Stimulated activated effector memory CD8-positive, alpha-beta T cell treated with anti-CD3 and anti-CD28 coated beads, Interleukin-12 subunit alpha, Interleukin-12 subunit beta, amount 100 ng/mL, for 72 hours (primary cell): Measurements from ENCODE around the gene ZNF133.
A peak's percentile ranks its signal among the peaks of the same experiment; 100 is the strongest.
"Not testable (repeated sequence)": the region's sequence is repeated elsewhere in the genome, so short reads cannot be mapped to it uniquely, and the experiment has no call there.

ENCODE experiments used
- ATAC-seq: fragments of 150-1000 bp; cut with Tn5 transposase; 2 replicates; pipeline ENCODE4 v1.10.0; 2021
- DNase-seq, 2 donors: peaks; one replicate each; pipeline ENCODE4 v3.0.0; 2021 to 2022; ENCODE audit warnings: low spot score in 2 of 2
- H3K27ac Mint-ChIP-seq: one replicate; pipeline ENCODE4 v1.8.0; 2022; ENCODE audit warnings: mild to moderate bottlenecking, mixed read lengths
- H3K36me3 Mint-ChIP-seq: one replicate; pipeline ENCODE4 v1.8.0; 2022; ENCODE audit warnings: mild to moderate bottlenecking, mixed read lengths
- H3K4me1 Mint-ChIP-seq: one replicate; pipeline ENCODE4 v1.8.0; 2022; ENCODE audit warnings: mixed read lengths
- H3K4me3 Mint-ChIP-seq: one replicate; pipeline ENCODE4 v1.8.0; 2022; ENCODE audit warnings: mild to moderate bottlenecking, mixed read lengths
- H3K9me3 Mint-ChIP-seq: one replicate; pipeline ENCODE4 v1.8.0; 2022; ENCODE audit warnings: mixed read lengths

Gene ZNF133

GRCh38 chr20:18313411-18313810 lies 25.1 kb downstream of the ZNF133 start:
- no peak overlapping the region for H3K27ac Mint-ChIP-seq
- no peak overlapping the region for H3K4me3 Mint-ChIP-seq
- no peaks in the 10 kb centered on the region for H3K4me1 Mint-ChIP-seq
- DNase-seq (no peak), ATAC-seq (no peak)
- peaks cover 17% of the 10 kb centered on the region for H3K36me3 Mint-ChIP-seq
- no peaks in the 10 kb centered on the region for H3K9me3 Mint-ChIP-seq

- Mint-ChIP-seq H3K4me3 (no peak overlapping the region), H3K36me3 (peaks cover 17% of the 10 kb centered on the region), H3K27ac (no peak overlapping the region), H3K4me1 (no peaks in the 10 kb centered on the region), H3K9me3 (no peaks in the 10 kb centered on the region)
- ATAC-seq (peak; percentile 26), DNase-seq (no peak)
These were observed 26.6 kb downstream of the ZNF133 start for GRCh38 chr20:18314786-18315406.

- H3K4me3 Mint-ChIP-seq: no peak overlapping the region
- no peaks in the 10 kb centered on the region for H3K9me3 Mint-ChIP-seq
- H3K4me1 Mint-ChIP-seq: no peaks in the 10 kb centered on the region
- H3K27ac Mint-ChIP-seq: no peak overlapping the region
- DNase-seq (no peak), ATAC-seq (no peak)
- peaks cover 17% of the 10 kb centered on the region for H3K36me3 Mint-ChIP-seq
These were observed 27.8 kb downstream of the ZNF133 start for GRCh38 chr20:18316166-18316565.

- Mint-ChIP-seq H3K9me3 (no peaks in the 10 kb centered on the region), H3K4me3 (no peak overlapping the region), H3K27ac (no peak overlapping the region), H3K36me3 (no peaks in the 10 kb centered on the region), H3K4me1 (no peaks in the 10 kb centered on the region)
- ATAC-seq (no peak), DNase-seq (no peak)
These were observed 33.0 kb downstream of the ZNF133 start for GRCh38 chr20:18321316-18321715.

- Mint-ChIP-seq H3K4me3 (no peak overlapping the region), H3K36me3 (no peaks in the 10 kb centered on the region), H3K4me1 (no peaks in the 10 kb centered on the region), H3K9me3 (no peaks in the 10 kb centered on the region), H3K27ac (no peak overlapping the region)
- DNase-seq: no peak
- ATAC-seq: no peak
These were observed 33.9 kb downstream of the ZNF133 start for GRCh38 chr20:18321976-18322950.

- H3K4me3 Mint-ChIP-seq: no peak overlapping the region
- H3K27ac Mint-ChIP-seq: no peak overlapping the region
- H3K9me3 Mint-ChIP-seq: no peaks in the 10 kb centered on the region
- no peak for ATAC-seq
- H3K36me3 Mint-ChIP-seq: no peaks in the 10 kb centered on the region
- no peaks in the 10 kb centered on the region for H3K4me1 Mint-ChIP-seq
- no peak for DNase-seq
These were observed 35.4 kb downstream of the ZNF133 start for GRCh38 chr20:18323705-18324104.

- ATAC-seq (no peak), DNase-seq (no peak)
- peaks cover 3% of the 10 kb centered on the region for H3K9me3 Mint-ChIP-seq
- no peak overlapping the region for H3K4me3 Mint-ChIP-seq
- H3K27ac Mint-ChIP-seq: no peak overlapping the region
- no peaks in the 10 kb centered on the region for H3K4me1 Mint-ChIP-seq
- no peaks in the 10 kb centered on the region for H3K36me3 Mint-ChIP-seq
These were observed 36.3 kb downstream of the ZNF133 start for GRCh38 chr20:18324596-18325089.

- no peak overlapping the region for H3K4me3 Mint-ChIP-seq
- ATAC-seq (no peak), DNase-seq (no peak)
- H3K27ac Mint-ChIP-seq: no peak overlapping the region
- H3K4me1 Mint-ChIP-seq: no peaks in the 10 kb centered on the region
- no peaks in the 10 kb centered on the region for H3K36me3 Mint-ChIP-seq
- H3K9me3 Mint-ChIP-seq: peaks cover 10% of the 10 kb centered on the region
These were observed 38.7 kb downstream of the ZNF133 start for GRCh38 chr20:18326990-18327389.

GRCh38 chr20:18331694-18332093 lies 43.4 kb downstream of the ZNF133 start:
- no peak for ATAC-seq
- Mint-ChIP-seq H3K9me3 (peaks cover 27% of the 10 kb centered on the region), H3K36me3 (no peaks in the 10 kb centered on the region), H3K4me3 (no peak overlapping the region), H3K4me1 (no peaks in the 10 kb centered on the region), H3K27ac (no peak overlapping the region)
- DNase-seq: no peak

GRCh38 chr20:18349749-18350148 lies 61.4 kb downstream of the ZNF133 start:
- H3K4me3 Mint-ChIP-seq, H3K9me3 Mint-ChIP-seq, DNase-seq, H3K27ac Mint-ChIP-seq, H3K4me1 Mint-ChIP-seq, H3K36me3 Mint-ChIP-seq, ATAC-seq: not testable (repeated sequence)

- Mint-ChIP-seq H3K9me3 (peaks cover 2% of the 10 kb centered on the region), H3K36me3 (no peaks in the 10 kb centered on the region), H3K4me3 (no peak overlapping the region), H3K27ac (no peak overlapping the region), H3K4me1 (no peaks in the 10 kb centered on the region)
- ATAC-seq (no peak), DNase-seq (no peak)
These were observed 71.5 kb downstream of the ZNF133 start for GRCh38 chr20:18359854-18360253.

- Mint-ChIP-seq H3K9me3 (no peaks in the 10 kb centered on the region), H3K4me3 (no peak overlapping the region), H3K27ac (no peak overlapping the region), H3K36me3 (no peaks in the 10 kb centered on the region), H3K4me1 (no peaks in the 10 kb centered on the region)
- ATAC-seq (peak; percentile 73), DNase-seq (no peak)
These were observed 72.3 kb downstream of the ZNF133 start for GRCh38 chr20:18360635-18361034.

- H3K9me3 Mint-ChIP-seq: no peaks in the 10 kb centered on the region
- ATAC-seq: no peak
- H3K4me3 Mint-ChIP-seq: no peak overlapping the region
- no peak overlapping the region for H3K27ac Mint-ChIP-seq
- H3K36me3 Mint-ChIP-seq: no peaks in the 10 kb centered on the region
- H3K4me1 Mint-ChIP-seq: no peaks in the 10 kb centered on the region
- DNase-seq: no peak
These were observed 73.4 kb downstream of the ZNF133 start for GRCh38 chr20:18361678-18362077.

GRCh38 chr20:18362916-18363315 lies 74.6 kb downstream of the ZNF133 start:
- H3K36me3 Mint-ChIP-seq: no peaks in the 10 kb centered on the region
- no peaks in the 10 kb centered on the region for H3K9me3 Mint-ChIP-seq
- DNase-seq: no peak
- H3K4me1 Mint-ChIP-seq: no peaks in the 10 kb centered on the region
- H3K4me3 Mint-ChIP-seq: no peak overlapping the region
- H3K27ac Mint-ChIP-seq: no peak overlapping the region
- no peak for ATAC-seq

- Mint-ChIP-seq H3K9me3 (no peaks in the 10 kb centered on the region), H3K4me3 (no peak overlapping the region)
- no peak for ATAC-seq
These were observed 75.4 kb downstream of the ZNF133 start for GRCh38 chr20:18363708-18364107.

GRCh38 chr20:18364768-18365167 lies 76.4 kb downstream of the ZNF133 start:
- Mint-ChIP-seq H3K4me3 (no peak overlapping the region), H3K4me1 (no peaks in the 10 kb centered on the region), H3K36me3 (no peaks in the 10 kb centered on the region), H3K9me3 (no peaks in the 10 kb centered on the region), H3K27ac (no peak overlapping the region)
- no peak for DNase-seq
- no peak for ATAC-seq

More at GRCh38 chr20:18363708-18364107, 75.4 kb downstream of the ZNF133 start:
- no peaks in the 10 kb centered on the region for H3K4me1 Mint-ChIP-seq
- DNase-seq: no peak
- no peaks in the 10 kb centered on the region for H3K36me3 Mint-ChIP-seq
- H3K27ac Mint-ChIP-seq: no peak overlapping the region
